WTC11 (cell line): ENCODE results near the gene SERPINB3. TPM values are rescaled to one million over a fixed set of nuclear protein-coding genes. Genes with fewer than 3 reads are reported as not detected.
"Not testable (repeated sequence)": the region's sequence is repeated elsewhere in the genome, so short reads cannot be mapped to it uniquely, and the experiment has no call there.

Source experiments
- ATAC-seq: fragments of 200-7000 bp; cut with Tn5 transposase; 2 replicates; pipeline ENCODE4 v1.10.0; 2021; ENCODE audit warnings: mild to moderate bottlenecking, moderate library complexity
- CTCF ChIA-PET: fragments of 300-600 bp; sonication (Branson Sonifier 250); formaldehyde crosslinking; loops from one replicate; lab custom pipeline; 2021; ENCODE audit warnings: antibody characterized with exemption; lab: Charles Lee
- POLR2A ChIA-PET: fragments of 350-600 bp; sonication (Branson Sonifier 250); formaldehyde crosslinking; loops from one replicate; lab custom pipeline; 2021; ENCODE audit warnings: antibody characterized with exemption; lab: Charles Lee
- DNase-seq: peaks from one replicate; pipeline ENCODE4 v3.0.0; 2021; ENCODE audit warnings: low spot score
- H3K27ac Mint-ChIP-seq: 2 replicates; pipeline ENCODE4 v1.8.0; 2021; ENCODE audit warnings: mixed read lengths
- H3K27me3 Mint-ChIP-seq: 2 replicates; pipeline ENCODE4 v1.8.0; 2021; ENCODE audit warnings: low read depth, mild to moderate bottlenecking, moderate library complexity, mixed read lengths
- H3K36me3 Mint-ChIP-seq: 2 replicates; pipeline ENCODE4 v1.8.0; 2021; ENCODE audit warnings: mixed read lengths
- H3K4me1 Mint-ChIP-seq: 2 replicates; pipeline ENCODE4 v1.8.0; 2022; ENCODE audit warnings: mixed read lengths
- H3K4me3 Mint-ChIP-seq: 2 replicates; pipeline ENCODE4 v1.8.0; 2021; ENCODE audit warnings: mild to moderate bottlenecking, moderate library complexity, mixed read lengths
- H3K9me3 Mint-ChIP-seq: 2 replicates; pipeline ENCODE4 v1.8.0; 2021; ENCODE audit warnings: mixed read lengths
- CREM ChIP-seq: sonication (generic); formaldehyde crosslinking; IDR thresholded peaks from 2 replicates; pipeline ENCODE4 v1.8.1; 2022; ENCODE audit warnings: mild to moderate bottlenecking, missing genetic modification reagents, moderate library complexity
- GTF2I ChIP-seq: fragments of 250-450 bp; sonication (Bioruptor Pico); conservative IDR thresholded peaks from 2 replicates; pipeline ENCODE4 v1.4.0; 2021; ENCODE audit warnings: mild to moderate bottlenecking
- NFE2L1 ChIP-seq: sonication (generic); formaldehyde crosslinking; IDR thresholded peaks from 2 replicates; pipeline ENCODE4 v1.8.1; 2023; ENCODE audit warnings: missing genetic modification reagents
- PRRX2 ChIP-seq: fragments of 250-450 bp; sonication (Bioruptor Pico); IDR thresholded peaks from 2 replicates; pipeline ENCODE4 v1.8.0; 2021; ENCODE audit warnings: mild to moderate bottlenecking
- RORB ChIP-seq: fragments of 250-450 bp; sonication (Bioruptor Pico); IDR thresholded peaks from 2 replicates; pipeline ENCODE4 v1.9.0; 2021; ENCODE audit warnings: mild to moderate bottlenecking
- SP1 ChIP-seq: sonication (generic); formaldehyde crosslinking; conservative IDR thresholded peaks from 2 replicates; pipeline ENCODE4 v1.8.1; 2022; ENCODE audit warnings: missing genetic modification reagents
- TEAD1 ChIP-seq: sonication (generic); formaldehyde crosslinking; IDR thresholded peaks from 2 replicates; pipeline ENCODE4 v1.8.0; 2022; ENCODE audit warnings: mild to moderate bottlenecking, missing genetic modification reagents
- ZNF317 ChIP-seq: sonication (generic); formaldehyde crosslinking; IDR thresholded peaks from 2 replicates; pipeline ENCODE4 v1.8.1; 2023; ENCODE audit warnings: low read depth, mild to moderate bottlenecking, moderate library complexity, missing genetic modification reagents, borderline replicate concordance
- ZNF396 ChIP-seq: fragments of 250-450 bp; sonication (Bioruptor Pico); IDR thresholded peaks from 2 replicates; pipeline ENCODE4 v1.8.0; 2021; ENCODE audit warnings: mild to moderate bottlenecking, moderate library complexity, borderline replicate concordance
- total RNA-seq: library from RNA; stranded (reverse); gene quantifications from 3 replicates; pipeline ENCODE4 v1.2.3, GENCODE V29; 2021
- TF ChIP-seq, protein P1 (sequence below): fragments of 250-450 bp; sonication (Bioruptor Pico); IDR thresholded peaks from 2 replicates; pipeline ENCODE4 v1.9.0; 2021; ENCODE audit warnings: mild to moderate bottlenecking, borderline replicate concordance
- TF ChIP-seq, protein P2 (sequence below): sonication (generic); formaldehyde crosslinking; IDR thresholded peaks from 2 replicates; pipeline ENCODE4 v1.8.1; 2023; ENCODE audit warnings: mild to moderate bottlenecking, missing genetic modification reagents
- TF ChIP-seq, protein P3 (sequence below): sonication (generic); formaldehyde crosslinking; IDR thresholded peaks from 2 replicates; pipeline ENCODE4 v1.8.1; 2022; ENCODE audit warnings: mild to moderate bottlenecking, missing genetic modification reagents, moderate library complexity, borderline replicate concordance
- TF ChIP-seq, protein P4 (sequence below): sonication (generic); formaldehyde crosslinking; IDR thresholded peaks from 2 replicates; pipeline ENCODE4 v1.8.1; 2022; ENCODE audit warnings: low read depth, mild to moderate bottlenecking, moderate library complexity, missing genetic modification reagents, borderline replicate concordance
- TF ChIP-seq, protein P5 (sequence below): fragments of 250-450 bp; sonication (Bioruptor Pico); conservative IDR thresholded peaks from 2 replicates; pipeline ENCODE4 v1.9.0; 2021; ENCODE audit warnings: mild to moderate bottlenecking
- TF ChIP-seq, protein P6 (sequence below): sonication (generic); formaldehyde crosslinking; IDR thresholded peaks from 2 replicates; pipeline ENCODE4 v1.8.0; 2022; ENCODE audit warnings: missing genetic modification reagents

SERPINB3 gene
- total RNA-seq, 1 experiment from 2014 or later = 0.22 TPM

DNA sequence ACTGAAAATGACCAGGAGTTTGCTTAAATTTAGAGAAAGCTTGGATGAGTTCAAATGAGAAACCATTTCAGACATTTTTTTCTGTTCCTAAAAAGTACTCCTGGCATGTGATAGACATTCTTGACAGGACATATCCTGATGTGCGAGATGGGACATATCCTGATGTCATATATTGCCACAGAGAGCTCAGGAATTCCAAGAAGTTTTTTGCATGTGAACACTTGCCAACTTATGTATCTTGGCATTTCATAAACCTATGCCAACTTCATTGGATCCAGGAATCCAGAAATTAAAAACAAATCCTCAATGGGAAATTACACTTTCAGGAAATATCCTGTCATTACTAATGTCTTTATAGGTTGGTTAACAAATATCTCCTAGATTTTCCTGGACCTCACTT is 2.9 kb upstream of the SERPINB3 start (continued):
- TF ChIP-seq, protein P1, sequence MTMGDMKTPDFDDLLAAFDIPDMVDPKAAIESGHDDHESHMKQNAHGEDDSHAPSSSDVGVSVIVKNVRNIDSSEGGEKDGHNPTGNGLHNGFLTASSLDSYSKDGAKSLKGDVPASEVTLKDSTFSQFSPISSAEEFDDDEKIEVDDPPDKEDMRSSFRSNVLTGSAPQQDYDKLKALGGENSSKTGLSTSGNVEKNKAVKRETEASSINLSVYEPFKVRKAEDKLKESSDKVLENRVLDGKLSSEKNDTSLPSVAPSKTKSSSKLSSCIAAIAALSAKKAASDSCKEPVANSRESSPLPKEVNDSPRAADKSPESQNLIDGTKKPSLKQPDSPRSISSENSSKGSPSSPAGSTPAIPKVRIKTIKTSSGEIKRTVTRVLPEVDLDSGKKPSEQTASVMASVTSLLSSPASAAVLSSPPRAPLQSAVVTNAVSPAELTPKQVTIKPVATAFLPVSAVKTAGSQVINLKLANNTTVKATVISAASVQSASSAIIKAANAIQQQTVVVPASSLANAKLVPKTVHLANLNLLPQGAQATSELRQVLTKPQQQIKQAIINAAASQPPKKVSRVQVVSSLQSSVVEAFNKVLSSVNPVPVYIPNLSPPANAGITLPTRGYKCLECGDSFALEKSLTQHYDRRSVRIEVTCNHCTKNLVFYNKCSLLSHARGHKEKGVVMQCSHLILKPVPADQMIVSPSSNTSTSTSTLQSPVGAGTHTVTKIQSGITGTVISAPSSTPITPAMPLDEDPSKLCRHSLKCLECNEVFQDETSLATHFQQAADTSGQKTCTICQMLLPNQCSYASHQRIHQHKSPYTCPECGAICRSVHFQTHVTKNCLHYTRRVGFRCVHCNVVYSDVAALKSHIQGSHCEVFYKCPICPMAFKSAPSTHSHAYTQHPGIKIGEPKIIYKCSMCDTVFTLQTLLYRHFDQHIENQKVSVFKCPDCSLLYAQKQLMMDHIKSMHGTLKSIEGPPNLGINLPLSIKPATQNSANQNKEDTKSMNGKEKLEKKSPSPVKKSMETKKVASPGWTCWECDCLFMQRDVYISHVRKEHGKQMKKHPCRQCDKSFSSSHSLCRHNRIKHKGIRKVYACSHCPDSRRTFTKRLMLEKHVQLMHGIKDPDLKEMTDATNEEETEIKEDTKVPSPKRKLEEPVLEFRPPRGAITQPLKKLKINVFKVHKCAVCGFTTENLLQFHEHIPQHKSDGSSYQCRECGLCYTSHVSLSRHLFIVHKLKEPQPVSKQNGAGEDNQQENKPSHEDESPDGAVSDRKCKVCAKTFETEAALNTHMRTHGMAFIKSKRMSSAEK (CRISPR knock-in tag) = no peak
- TF ChIP-seq, protein P2, sequence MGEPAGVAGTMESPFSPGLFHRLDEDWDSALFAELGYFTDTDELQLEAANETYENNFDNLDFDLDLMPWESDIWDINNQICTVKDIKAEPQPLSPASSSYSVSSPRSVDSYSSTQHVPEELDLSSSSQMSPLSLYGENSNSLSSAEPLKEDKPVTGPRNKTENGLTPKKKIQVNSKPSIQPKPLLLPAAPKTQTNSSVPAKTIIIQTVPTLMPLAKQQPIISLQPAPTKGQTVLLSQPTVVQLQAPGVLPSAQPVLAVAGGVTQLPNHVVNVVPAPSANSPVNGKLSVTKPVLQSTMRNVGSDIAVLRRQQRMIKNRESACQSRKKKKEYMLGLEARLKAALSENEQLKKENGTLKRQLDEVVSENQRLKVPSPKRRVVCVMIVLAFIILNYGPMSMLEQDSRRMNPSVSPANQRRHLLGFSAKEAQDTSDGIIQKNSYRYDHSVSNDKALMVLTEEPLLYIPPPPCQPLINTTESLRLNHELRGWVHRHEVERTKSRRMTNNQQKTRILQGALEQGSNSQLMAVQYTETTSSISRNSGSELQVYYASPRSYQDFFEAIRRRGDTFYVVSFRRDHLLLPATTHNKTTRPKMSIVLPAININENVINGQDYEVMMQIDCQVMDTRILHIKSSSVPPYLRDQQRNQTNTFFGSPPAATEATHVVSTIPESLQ (CRISPR knock-in tag) = no peak
- TF ChIP-seq RORB (CRISPR knock-in tag) = no peak

DNA sequence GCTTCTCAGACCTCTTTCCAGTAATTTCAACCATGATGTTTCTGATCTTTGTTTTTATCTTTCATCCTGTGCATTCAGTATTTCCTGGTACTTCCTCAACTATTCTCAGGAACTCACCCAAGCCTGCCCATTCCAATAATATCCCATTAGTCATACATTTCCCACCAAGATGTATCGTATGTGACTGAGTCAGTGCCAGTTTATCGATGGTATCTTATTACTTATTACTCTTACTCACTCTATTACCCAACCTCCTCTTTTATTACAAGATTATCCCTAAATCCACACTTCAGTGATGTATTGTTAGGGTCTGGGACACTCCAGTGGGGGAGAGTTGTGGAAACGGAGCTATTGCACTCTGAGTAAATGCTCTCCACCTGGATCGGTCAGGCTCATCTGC is 2.8 kb downstream of the SERPINB3 start:
- H3K27ac Mint-ChIP-seq, H3K4me3 Mint-ChIP-seq, DNase-seq, POLR2A ChIA-PET, H3K27me3 Mint-ChIP-seq, H3K36me3 Mint-ChIP-seq, CTCF ChIA-PET, ATAC-seq: not testable (repeated sequence)
- Mint-ChIP-seq H3K4me1 (peaks cover 11% of the 10 kb centered on the region), H3K9me3 (peaks cover 12% of the 10 kb centered on the region)

DNA sequence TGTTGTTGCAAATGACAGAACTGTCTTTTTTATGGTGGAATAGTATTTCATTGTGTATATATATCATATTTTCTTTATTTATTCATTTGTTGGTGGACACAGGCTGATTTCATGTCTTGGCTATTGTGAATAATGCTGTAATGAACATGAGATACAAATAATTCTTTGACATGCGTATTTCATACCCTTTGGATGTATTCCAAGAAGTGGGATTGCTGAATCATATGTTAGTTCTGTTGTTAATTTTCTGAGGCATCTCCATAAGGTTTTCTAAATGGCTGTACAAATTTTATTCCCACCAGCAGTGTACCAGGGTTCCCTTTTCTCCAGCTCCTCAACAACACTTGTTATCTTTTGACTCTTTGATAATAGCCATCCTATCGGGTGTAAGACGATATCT is 11.4 kb downstream of the SERPINB3 start:
- DNase-seq, H3K27ac Mint-ChIP-seq, CTCF ChIA-PET, H3K27me3 Mint-ChIP-seq, H3K4me3 Mint-ChIP-seq, H3K36me3 Mint-ChIP-seq, POLR2A ChIA-PET, ATAC-seq: not testable (repeated sequence)
- H3K9me3 Mint-ChIP-seq = peaks cover 10% of the 10 kb centered on the region
- H3K4me1 Mint-ChIP-seq = peaks cover 24% of the 10 kb centered on the region

DNA sequence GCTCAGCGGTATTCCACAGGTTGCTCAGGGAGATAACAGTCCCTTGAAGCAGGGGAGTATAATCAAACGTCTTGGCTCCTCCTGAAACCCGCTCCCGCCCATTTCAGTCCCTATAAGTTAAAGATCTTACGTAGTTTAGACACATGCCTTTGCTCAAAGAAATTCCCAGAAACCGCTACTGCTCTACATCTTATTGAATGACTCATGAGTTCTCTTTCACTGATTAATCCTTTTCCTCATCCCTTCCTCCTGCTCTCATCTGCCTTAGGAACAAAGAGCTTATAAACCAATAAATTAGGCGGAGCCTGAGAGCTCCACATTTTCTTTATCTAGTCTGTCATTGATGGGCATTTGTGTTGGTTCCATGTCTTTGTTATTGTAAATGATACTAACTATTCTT is 13.5 kb downstream of the SERPINB3 start:
- Mint-ChIP-seq H3K4me3 (no peak overlapping the region), H3K9me3 (peaks cover 10% of the 10 kb centered on the region), H3K4me1 (peaks cover 39% of the 10 kb centered on the region), H3K27me3 (no peaks in the 10 kb centered on the region), H3K27ac (no peak overlapping the region), H3K36me3 (no peaks in the 10 kb centered on the region)
- ATAC-seq (no peak), DNase-seq (no peak)
- ChIA-PET CTCF (interaction anchor here (1.2 kb wide), 1 partner anchor 70 kb away, joined by 3 read pairs; no protein-coding TSS in a partner anchor), POLR2A (no interaction called here)
- TF ChIP-seq, protein P3, sequence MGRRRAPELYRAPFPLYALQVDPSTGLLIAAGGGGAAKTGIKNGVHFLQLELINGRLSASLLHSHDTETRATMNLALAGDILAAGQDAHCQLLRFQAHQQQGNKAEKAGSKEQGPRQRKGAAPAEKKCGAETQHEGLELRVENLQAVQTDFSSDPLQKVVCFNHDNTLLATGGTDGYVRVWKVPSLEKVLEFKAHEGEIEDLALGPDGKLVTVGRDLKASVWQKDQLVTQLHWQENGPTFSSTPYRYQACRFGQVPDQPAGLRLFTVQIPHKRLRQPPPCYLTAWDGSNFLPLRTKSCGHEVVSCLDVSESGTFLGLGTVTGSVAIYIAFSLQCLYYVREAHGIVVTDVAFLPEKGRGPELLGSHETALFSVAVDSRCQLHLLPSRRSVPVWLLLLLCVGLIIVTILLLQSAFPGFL (CRISPR knock-in tag) = no peak
- no peak for TF ChIP-seq NFE2L1 (CRISPR knock-in tag)
- TF ChIP-seq, protein P4, sequence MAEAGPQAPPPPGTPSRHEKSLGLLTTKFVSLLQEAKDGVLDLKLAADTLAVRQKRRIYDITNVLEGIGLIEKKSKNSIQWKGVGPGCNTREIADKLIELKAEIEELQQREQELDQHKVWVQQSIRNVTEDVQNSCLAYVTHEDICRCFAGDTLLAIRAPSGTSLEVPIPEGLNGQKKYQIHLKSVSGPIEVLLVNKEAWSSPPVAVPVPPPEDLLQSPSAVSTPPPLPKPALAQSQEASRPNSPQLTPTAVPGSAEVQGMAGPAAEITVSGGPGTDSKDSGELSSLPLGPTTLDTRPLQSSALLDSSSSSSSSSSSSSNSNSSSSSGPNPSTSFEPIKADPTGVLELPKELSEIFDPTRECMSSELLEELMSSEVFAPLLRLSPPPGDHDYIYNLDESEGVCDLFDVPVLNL (CRISPR knock-in tag) = no peak
- TF ChIP-seq GTF2I (CRISPR knock-in tag) = no peak
- TF ChIP-seq, protein P5, sequence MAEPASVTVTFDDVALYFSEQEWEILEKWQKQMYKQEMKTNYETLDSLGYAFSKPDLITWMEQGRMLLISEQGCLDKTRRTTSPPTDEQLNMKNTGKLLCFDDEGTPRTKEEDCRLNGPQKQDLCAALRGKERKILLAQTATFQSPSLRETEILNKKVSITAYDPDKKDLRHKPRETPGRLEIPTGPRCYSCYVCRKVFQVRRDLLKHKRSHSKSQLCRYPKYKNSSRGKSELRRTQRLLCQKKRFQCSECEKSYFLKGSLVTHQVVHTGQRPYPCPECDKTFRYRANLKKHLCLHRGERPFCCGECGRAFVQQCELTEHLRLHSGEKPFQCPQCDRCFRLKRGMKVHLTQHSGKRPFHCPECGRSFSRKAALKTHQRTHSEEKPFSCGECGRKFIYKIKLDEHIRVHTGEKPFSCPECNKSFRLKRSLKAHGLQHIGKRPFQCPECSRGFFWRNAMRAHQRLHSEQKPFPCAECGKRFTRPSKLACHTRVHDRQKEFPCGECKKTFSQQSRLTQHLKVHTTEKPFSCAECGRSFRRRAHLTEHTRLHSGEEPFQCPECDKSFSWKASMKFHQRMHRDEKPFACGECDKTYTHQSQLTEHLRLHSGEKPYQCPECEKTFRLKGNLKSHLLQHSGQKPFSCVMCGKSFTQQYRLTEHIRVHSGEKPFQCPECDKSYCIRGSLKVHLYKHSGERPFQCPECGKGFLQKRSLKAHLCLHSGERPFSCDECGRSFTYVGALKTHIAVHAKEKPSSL = no peak
- TF ChIP-seq TEAD1 (CRISPR knock-in tag) = no peak
- TF ChIP-seq CREM (CRISPR knock-in tag) = no peak
- no peak for TF ChIP-seq SP1 (CRISPR knock-in tag)
- TF ChIP-seq, protein P6, sequence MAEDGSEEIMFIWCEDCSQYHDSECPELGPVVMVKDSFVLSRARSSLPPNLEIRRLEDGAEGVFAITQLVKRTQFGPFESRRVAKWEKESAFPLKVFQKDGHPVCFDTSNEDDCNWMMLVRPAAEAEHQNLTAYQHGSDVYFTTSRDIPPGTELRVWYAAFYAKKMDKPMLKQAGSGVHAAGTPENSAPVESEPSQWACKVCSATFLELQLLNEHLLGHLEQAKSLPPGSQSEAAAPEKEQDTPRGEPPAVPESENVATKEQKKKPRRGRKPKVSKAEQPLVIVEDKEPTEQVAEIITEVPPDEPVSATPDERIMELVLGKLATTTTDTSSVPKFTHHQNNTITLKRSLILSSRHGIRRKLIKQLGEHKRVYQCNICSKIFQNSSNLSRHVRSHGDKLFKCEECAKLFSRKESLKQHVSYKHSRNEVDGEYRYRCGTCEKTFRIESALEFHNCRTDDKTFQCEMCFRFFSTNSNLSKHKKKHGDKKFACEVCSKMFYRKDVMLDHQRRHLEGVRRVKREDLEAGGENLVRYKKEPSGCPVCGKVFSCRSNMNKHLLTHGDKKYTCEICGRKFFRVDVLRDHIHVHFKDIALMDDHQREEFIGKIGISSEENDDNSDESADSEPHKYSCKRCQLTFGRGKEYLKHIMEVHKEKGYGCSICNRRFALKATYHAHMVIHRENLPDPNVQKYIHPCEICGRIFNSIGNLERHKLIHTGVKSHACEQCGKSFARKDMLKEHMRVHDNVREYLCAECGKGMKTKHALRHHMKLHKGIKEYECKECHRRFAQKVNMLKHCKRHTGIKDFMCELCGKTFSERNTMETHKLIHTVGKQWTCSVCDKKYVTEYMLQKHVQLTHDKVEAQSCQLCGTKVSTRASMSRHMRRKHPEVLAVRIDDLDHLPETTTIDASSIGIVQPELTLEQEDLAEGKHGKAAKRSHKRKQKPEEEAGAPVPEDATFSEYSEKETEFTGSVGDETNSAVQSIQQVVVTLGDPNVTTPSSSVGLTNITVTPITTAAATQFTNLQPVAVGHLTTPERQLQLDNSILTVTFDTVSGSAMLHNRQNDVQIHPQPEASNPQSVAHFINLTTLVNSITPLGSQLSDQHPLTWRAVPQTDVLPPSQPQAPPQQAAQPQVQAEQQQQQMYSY = no peak
- no peak for TF ChIP-seq PRRX2 (CRISPR knock-in tag)
- no peak for TF ChIP-seq ZNF396
- no peak for TF ChIP-seq ZNF317 (CRISPR knock-in tag)
